ENCODE data around the gene GHITM. TPM values are rescaled to one million over a fixed set of nuclear protein-coding genes. Genes with fewer than 3 reads are reported as not detected.

The GHITM gene
- total and polyA plus RNA-seq, 2 donors (not counting 1 experiment from before 2014, with no cell fraction given): 40.5 to 75.1 TPM

DNA sequence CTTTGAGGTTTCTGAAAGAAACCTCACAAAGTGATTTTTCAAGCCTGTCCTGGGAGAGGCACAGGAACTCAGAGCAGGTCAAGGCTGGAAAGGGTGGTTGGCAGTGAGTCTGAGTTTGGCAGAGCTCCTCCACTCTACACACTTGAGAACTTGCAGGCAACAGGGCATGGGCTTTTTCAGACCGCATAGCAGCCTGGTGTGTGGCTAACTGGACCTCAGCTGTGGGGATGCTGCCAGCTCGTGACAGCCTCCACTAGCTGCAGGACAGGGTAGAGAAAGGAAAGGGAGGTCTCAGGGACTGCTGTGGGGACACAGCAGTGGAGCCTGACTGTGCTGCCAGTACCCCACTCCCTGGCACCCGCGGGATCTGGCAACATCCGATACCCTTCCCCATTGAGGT lies 57.6 kb downstream of the GHITM start:
- Histone ChIP-seq H3K4me2 (replicated peaks; ENCODE audit: low read depth, low read length, poor library complexity, severe bottlenecking) (no peak overlapping the region), H3K27ac (ENCODE audit: low read length in 2 of 2) (no peak overlapping the region), H4K20me1 (ENCODE audit: control insufficient read depth, insufficient read depth, low read length, poor library complexity, severe bottlenecking) (no peaks in the 10 kb centered on the region), H3K79me2 (ENCODE audit: control insufficient read depth, insufficient read depth, low read length) (no peaks in the 10 kb centered on the region), H3K9me3 (ENCODE audit: control extremely low read depth in 1 of 3, control insufficient read depth in 2 of 3, insufficient read depth in 1 of 3, low read length in 2 of 3) (peaks cover 0 to 5% (median 0%) of the 10 kb centered on the region in 3 donors), H3K4me3 (ENCODE audit: control extremely low read depth in 1 of 5, extremely low read depth in 1 of 5, insufficient read depth in 1 of 5, low read depth in 2 of 5, low read length in 4 of 5) (no peak overlapping the region), H3K27me3 (replicated peaks in 1 of 4; ENCODE audit: control extremely low read depth in 1 of 4, control insufficient read depth in 3 of 4, insufficient read depth in 4 of 4, low read length in 3 of 4) (peaks cover 0 to 41% (median 23%) of the 10 kb centered on the region in 4 experiments), H3K9ac (ENCODE audit: low read length) (no peak overlapping the region), H3K4me1 (ENCODE audit: control insufficient read depth in 2 of 2, insufficient read depth in 2 of 2, low read length in 2 of 2) (peaks cover 14 to 15% of the 10 kb centered on the region in 2 donors), H3K36me3 (replicated peaks in 1 of 2; ENCODE audit: control extremely low read depth in 1 of 2, control insufficient read depth in 1 of 2, extremely low read depth in 1 of 2, insufficient read depth in 2 of 2, low read length in 1 of 2) (no peaks in the 10 kb centered on the region), H2AFZ (ENCODE audit: insufficient read depth, low read depth, low read length, poor library complexity, severe bottlenecking) (no peak overlapping the region)
- CTCF ChIA-PET: interaction anchor here (1.4 to 2.1 kb wide), 2 partner anchors 12 to 49 kb away, joined by 3 to 4 read pairs; no protein-coding TSS in a partner anchor
- 77% methylated on average over 5 of the region's 5 CpGs for WGBS (ENCODE audit: insufficient coverage)
- Mint-ChIP-seq H3K4me1 (peaks cover 8% of the 10 kb centered on the region), H3K4me3 (no peak overlapping the region), H3K27me3 (peaks cover 34% of the 10 kb centered on the region), H3K9me3 (ENCODE audit: insufficient read depth) (no peaks in the 10 kb centered on the region), H3K27ac (no peak overlapping the region)
- TF ChIP-seq EZH2 (IDR thresholded peaks at IDR 0.05; ENCODE audit: borderline replicate concordance, insufficient read depth, low read depth, low read length, poor library complexity, severe bottlenecking): no peak
- TF ChIP-seq CTCF (IDR thresholded peaks at IDR 0.05): no peak
- no peak for DNase-seq
- intact Hi-C loops (cut with micrococcal nuclease): no loop called here
- POLR2A ChIA-PET: no interaction called here
- no peak for ATAC-seq (ENCODE audit: low read depth)

- no peak overlapping the region for H3K27ac Mint-ChIP-seq
- H3K9me3 ChIP-seq (ENCODE audit: control extremely low read depth in 1 of 3, control insufficient read depth in 2 of 3, insufficient read depth in 1 of 3, low read length in 2 of 3): peaks cover 0 to 5% (median 0%) of the 10 kb centered on the region in 3 donors
- WGBS (ENCODE audit: insufficient coverage): 87% methylated on average over 5 of the region's 5 CpGs
- ATAC-seq (ENCODE audit: low read depth) (no peak), DNase-seq (no peak)
- ChIA-PET CTCF (interaction anchor here (1.0 to 2.1 kb wide), 3 partner anchors 11 to 49 kb away, joined by 3 to 4 read pairs (median 3); no protein-coding TSS in a partner anchor), POLR2A (no interaction called here)
- H3K27me3 Mint-ChIP-seq: peaks cover 31% of the 10 kb centered on the region
- TF ChIP-seq CTCF (IDR thresholded peaks at IDR 0.05) (no peak), EZH2 (IDR thresholded peaks at IDR 0.05; ENCODE audit: borderline replicate concordance, insufficient read depth, low read depth, low read length, poor library complexity, severe bottlenecking) (no peak)
- peaks cover 0 to 41% (median 23%) of the 10 kb centered on the region in 4 experiments for H3K27me3 ChIP-seq (replicated peaks in 1 of 4; ENCODE audit: control extremely low read depth in 1 of 4, control insufficient read depth in 3 of 4, insufficient read depth in 4 of 4, low read length in 3 of 4)
- no peaks in the 10 kb centered on the region for H4K20me1 ChIP-seq (ENCODE audit: control insufficient read depth, insufficient read depth, low read length, poor library complexity, severe bottlenecking)
- H3K4me1 Mint-ChIP-seq: peaks cover 8% of the 10 kb centered on the region
- no peaks in the 10 kb centered on the region for H3K9me3 Mint-ChIP-seq (ENCODE audit: insufficient read depth)
- no peak overlapping the region for H3K4me3 Mint-ChIP-seq
- intact Hi-C loops (cut with micrococcal nuclease): no loop called here
- no peaks in the 10 kb centered on the region for H3K79me2 ChIP-seq (ENCODE audit: control insufficient read depth, insufficient read depth, low read length)
- H3K4me2 ChIP-seq (replicated peaks; ENCODE audit: low read depth, low read length, poor library complexity, severe bottlenecking): no peak overlapping the region
- H2AFZ ChIP-seq (ENCODE audit: insufficient read depth, low read depth, low read length, poor library complexity, severe bottlenecking): no peak overlapping the region
- peaks cover 14 to 15% of the 10 kb centered on the region in 2 donors for H3K4me1 ChIP-seq (ENCODE audit: control insufficient read depth in 2 of 2, insufficient read depth in 2 of 2, low read length in 2 of 2)
- no peak overlapping the region for H3K4me3 ChIP-seq (ENCODE audit: control extremely low read depth in 1 of 5, extremely low read depth in 1 of 5, insufficient read depth in 1 of 5, low read depth in 2 of 5, low read length in 4 of 5)
- no peaks in the 10 kb centered on the region for H3K36me3 ChIP-seq (replicated peaks in 1 of 2; ENCODE audit: control extremely low read depth in 1 of 2, control insufficient read depth in 1 of 2, extremely low read depth in 1 of 2, insufficient read depth in 2 of 2, low read length in 1 of 2)
- H3K9ac ChIP-seq (ENCODE audit: low read length): no peak overlapping the region
- no peak overlapping the region for H3K27ac ChIP-seq (ENCODE audit: low read length in 2 of 2)
These were observed 58.3 kb downstream of the GHITM start for GRCh38 chr10:84197643-84198042.
